Endometrium (tissue), 2 donors: ENCODE measurements around the gene CARS1.

Source experiments
- FAIRE-seq: peaks from 2 replicates; lab custom pipeline; 2012; peaks lifted over from hg19 to GRCh38; lab: Jason Lieb, UNC
- donor health status: control.
- donor health status: control.

The CARS1 gene

DNA sequence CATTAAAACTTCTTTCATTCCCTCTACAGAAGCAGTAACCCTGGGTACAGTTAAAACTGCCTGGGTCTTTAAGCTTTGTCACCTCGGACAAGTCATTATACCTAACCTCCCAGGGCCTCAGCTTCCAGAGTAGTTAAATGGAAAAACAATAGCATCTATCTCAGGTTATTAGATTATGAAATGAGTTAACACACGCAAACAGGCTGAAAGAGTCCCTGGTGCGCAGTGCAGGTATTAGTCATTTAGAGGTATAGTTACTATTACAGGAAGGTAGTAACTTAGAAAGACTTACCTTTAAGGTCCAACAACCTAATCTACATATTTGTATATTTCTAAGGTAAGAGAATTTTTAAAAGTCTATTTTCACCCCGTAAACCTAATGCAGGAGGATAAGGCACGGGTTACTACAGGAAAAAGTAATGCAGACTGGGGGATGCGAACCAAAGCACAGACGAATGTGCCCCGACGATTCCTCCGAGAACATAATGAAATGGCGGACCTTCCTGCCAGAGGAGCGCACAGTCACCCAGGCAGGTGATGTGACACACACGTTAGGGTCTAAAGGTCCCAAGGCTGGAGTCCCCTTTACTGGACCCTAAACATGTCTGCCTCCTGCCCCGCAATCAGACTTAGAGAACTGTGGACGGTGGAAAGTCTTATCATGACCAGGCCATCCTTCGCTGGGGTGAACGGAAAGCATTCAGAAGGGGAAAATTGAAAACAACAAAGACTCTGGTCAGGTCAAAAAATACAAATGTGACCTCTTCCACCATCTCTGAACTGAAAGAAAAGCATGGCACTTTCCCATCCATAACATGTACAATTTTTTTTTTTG lies 66.4 kb downstream of the CARS1 start:
- no peak for FAIRE-seq

DNA sequence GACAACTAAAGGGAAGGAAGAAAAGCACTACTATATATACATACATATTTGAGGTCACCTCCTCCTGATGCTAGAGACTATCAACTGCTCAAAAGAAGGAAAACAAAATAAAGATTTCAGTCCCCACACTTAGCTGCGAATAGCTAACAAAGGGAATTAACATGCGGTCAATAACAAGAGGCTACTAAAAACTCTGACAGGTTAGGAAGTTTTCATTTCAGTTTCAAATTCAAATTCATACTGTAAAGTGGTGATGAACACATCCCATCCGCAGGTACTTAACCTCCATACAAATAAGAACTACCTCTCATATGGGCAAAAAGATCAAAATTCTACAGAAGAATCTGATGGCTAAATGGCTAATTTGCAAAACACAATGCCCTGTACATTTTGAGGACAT lies 67.7 kb downstream of the CARS1 start:
- FAIRE-seq, result no peak

DNA sequence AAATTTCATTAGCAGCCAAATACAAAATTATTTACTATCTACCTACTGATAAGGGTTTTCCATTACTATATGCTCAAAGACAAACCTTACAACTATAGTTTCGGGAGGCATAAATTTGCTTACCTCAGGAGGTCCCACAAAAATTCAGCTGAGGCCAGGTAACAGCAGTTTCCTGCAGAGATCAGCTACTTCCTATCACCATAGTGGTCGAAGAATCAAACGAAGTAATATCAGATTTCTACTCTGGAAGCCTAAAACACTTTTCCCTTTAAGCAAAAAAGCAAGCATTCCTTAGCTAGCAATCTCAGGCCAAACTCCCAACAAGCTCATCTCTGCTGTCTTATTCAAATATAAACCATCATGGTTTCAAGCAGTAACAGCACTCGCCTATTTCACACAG lies 68.2 kb downstream of the CARS1 start:
- FAIRE-seq, result no peak

DNA sequence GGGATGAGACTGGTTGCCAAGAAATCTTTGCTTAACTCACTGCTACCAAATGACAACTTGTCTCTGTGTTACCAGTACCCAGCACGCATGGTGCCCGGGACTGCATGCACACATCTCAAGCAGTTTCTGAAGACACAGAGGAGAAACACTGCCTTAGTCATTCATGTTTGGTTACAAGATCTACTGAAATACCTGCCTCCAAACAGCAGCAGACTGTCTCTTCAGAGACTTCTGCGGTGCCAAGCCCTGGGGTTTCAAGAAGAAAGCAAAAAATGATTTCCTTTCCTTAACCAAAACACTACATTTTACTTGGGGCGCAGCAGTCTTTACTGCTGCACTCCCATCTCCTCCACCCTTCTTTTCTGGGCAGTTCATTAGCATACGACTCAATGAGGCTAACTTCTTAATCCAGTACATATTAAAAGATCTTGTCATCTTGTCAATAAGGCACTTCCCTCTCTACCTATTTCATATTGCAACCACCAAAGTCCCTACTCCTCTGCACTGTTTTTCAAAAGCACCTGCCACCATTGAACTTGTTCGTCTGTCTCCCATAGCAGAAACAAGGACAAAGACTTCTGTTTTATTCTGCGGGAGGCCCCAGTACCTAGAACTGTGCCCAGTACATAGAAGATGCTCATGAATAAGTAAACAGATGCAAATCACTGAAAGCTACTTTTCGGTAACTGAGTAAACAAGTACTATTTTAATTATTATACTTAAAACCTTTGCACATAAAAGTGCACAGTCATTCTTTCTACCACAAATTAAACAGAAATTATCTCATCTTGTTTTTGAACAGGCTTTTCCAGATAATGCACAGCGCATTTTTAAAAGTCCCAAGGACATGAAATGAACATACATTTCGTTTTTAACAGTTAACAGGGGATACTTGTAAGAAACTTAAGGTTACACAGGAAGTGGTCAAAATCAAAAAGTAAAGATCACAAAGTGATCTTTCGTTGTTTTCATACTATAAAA lies 69.1 kb downstream of the CARS1 start:
- no peak for FAIRE-seq

DNA sequence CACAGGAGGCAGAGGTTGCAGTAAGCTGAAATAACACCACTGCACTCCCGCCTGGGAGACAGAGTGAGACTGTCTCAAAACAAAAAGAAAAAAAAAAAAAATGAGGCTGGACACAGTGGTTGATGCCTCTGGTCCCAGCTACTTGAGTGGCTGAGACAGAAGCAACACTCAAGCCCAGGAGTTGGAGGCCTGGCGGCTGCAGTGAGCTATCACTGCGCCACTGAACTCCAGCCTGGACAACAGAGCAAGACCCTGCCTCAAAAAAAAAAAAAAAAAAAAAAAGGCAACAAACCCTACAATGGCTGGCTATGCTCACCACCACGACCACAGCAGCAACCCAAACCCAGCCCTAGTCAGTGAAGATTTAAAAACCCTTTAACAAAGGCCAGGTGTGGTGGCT lies 73.3 kb downstream of the CARS1 start:
- FAIRE-seq, result no peak

DNA sequence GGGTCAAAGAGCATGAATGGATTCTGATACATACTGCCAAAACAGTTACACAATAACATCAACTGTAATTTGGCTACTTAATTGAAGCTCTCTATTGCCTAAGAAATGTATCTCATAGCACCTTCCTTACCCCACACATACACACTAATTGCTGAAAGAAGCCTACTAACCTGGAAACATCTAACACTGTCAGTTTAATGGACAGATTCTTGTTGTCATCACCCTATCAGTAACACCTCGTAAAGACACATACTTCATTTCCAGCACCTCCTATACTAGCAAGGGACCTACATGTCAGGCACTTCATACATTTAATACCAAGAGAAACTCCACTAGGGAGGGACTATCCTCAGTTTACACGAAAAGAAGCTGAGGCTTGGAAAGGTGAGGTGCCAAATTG lies 75.0 kb downstream of the CARS1 start:
- FAIRE-seq, result no peak

DNA sequence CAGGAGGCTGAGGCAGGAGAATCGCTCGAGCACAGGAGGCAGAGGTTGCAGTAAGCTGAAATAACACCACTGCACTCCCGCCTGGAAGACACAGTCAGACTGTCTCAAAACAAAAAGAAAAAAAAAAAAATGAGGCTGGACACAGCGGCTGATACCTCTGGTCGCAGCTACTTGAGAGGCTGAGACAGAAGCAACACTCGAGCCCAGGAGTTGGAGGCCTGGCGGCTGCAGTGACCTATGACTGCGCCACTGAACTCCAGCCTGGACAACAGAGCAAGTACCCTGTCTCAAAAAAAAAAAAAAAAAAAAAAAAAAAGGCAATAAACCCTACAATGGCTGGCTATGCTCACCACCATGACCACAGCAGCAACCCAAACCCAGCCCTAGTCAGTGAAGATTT lies 76.1 kb downstream of the CARS1 start:
- no peak for FAIRE-seq

DNA sequence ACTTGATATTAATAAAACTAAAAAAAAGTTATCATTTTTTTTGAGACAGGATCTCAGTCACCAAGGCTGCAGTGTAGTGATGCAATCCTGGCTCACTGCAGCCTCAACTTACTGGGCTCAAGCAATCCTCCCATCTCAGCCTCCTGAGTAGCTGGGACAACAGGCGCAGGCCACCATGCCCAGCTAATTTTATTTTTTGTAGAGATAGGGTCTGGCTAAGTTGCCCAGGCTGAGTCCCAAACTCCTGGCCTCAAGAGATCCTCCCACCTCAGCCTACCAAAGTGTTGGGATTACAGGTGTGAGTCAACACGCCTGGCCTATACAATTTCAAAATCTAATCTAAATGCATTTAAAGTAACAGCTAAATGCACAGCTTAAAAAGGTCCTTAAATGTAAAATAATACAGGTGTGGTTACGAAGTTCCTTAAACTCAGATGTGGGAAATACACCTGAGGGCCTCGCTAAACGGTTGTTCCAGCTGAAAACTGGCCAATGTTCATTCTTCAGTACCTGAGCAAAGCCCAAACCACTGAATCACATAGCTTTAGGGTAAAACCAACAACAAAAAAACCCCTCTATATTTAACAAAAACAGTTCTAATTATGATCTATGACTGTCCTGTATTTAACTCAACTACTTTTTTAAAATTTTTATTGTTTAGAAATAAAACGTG lies 76.9 kb downstream of the CARS1 start:
- no peak for FAIRE-seq

DNA sequence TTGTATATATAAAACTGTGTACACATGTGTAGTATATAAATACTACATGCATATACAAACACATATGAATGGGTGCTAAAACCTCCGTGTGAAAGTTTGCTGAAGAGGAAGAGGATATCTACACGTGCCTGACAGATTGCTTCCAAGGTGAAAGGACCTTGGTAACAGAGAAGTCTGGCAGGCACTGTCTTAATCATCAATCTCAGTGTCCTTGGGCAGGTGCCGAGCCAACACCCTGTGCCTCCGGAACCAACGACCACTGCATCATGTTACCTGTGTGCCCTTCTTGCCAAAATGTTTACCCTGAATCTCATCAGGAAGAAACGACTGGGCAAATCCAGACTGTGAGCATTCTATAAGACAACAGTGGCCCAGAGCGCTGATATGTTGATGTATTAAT lies 80.1 kb downstream of the CARS1 start:
- FAIRE-seq, result no peak

DNA sequence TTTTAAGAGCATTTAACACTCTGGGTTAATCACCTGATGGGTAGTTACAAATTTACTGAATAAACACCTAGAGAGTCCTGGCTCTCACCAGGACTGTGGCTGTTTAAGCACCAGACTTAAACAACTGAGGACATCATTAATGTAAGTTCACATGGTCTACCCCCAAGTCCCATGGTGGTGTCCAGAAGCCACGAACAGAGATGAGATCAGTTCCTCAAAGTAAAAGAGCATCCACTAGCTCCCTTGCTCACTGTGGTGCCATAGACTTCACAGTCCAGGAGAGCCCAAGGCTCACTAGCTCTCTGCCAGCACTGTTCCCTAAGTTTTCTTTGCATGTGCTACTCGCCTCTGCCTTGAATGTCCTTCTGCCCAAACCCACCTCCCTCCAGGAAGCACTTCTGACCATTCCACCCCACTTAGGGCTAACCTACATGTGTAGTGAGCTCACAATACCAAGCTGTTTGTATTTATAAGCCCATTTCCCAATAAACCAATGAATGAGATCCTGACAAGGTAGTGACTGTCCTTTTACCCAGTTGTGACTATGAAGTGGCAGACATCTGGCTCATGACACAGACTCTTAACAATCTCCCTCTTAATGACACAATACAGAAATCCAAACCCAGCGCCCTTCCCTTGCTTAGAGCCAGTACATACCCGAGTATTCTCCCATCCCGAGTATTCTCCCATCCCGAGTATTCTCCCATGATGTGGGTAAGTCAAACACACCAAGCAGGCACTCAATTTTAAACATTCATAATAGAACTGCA lies 80.7 kb downstream of the CARS1 start:
- FAIRE-seq, result no peak

DNA sequence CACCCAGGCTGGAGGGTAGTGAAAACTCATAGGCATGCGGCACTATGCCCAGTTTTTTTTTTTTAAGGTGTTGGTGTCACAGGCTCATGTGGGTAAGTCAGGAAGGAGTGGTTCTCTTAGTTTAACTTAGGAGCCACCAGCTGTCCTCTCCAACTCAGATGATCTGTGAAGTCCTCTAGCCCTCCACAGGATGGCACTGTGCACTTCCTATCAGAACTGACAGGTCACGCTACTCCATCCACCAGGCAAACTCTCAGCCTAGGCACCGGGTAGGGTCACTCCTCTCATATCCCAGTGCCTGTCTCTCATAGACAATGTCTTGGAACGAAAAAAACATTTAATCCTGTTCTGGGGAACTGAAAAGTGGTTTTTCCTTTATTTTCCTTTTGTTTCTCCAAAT lies 81.6 kb downstream of the CARS1 start:
- FAIRE-seq, result no peak

DNA sequence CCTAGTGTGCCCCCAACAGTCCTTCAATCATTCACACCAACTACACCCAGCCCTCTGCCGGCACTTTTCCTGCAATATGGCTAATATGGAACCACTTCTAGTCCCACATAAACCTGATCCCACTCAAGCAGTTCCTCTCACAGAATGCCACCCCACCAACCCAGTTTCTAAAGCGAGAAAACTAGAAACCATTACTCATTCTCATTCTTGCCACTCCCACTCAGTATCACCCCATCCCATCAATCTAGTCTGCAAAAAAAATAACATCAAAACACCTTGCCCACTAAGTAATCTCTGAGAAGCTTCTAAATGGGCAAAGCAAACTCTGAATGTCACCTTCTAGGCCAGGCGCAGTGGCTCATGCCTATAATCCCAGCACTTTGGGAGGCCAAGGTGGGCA lies 83.0 kb downstream of the CARS1 start:
- FAIRE-seq, result no peak

DNA sequence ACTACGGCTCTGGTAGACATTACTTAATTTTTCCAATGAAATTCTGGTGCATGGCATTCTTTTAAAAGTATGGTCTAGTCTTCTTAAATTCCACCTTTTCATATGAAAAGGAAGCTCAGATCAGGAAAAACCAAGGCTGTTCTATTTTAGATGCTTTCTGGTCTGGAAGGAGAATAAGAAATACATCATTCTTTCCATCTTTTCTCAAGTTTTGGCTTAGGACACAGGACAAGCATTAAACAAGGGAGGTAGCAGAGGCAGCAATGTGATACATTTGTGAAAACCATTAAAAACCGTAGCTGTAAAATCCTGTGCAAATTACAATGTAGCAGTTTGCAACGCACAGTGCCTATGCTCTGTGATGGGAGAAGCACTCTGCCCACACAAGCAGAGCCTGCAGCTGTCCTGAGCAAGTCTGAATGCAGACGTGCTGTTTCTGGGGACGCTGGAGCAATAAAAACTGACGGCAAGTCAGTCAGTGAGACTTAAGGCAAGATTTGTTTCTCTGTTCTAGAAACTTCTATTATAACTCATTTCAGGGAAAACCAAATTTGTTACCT lies 88.8 kb downstream of the CARS1 start:
- no peak for FAIRE-seq

DNA sequence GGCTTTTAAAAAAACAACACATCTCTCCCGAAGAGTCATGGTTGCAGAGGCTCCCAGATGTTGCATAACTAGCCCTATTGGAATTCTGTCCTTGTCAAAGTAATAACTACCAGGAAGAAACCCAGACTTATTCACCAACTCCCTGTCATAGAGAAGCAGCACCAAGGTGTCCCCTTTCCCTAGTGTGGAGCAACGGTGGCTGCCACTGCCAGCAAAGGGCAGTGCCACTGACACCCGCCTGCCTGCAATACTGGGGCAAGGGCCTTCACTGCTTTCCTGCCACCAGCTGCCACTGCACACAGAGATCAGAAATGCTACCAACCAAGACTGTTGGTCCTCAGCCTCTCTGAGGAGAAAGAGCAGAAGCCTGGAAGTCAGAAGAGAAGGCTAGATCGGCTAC lies 92.4 kb downstream of the CARS1 start:
- FAIRE-seq, result no peak

DNA sequence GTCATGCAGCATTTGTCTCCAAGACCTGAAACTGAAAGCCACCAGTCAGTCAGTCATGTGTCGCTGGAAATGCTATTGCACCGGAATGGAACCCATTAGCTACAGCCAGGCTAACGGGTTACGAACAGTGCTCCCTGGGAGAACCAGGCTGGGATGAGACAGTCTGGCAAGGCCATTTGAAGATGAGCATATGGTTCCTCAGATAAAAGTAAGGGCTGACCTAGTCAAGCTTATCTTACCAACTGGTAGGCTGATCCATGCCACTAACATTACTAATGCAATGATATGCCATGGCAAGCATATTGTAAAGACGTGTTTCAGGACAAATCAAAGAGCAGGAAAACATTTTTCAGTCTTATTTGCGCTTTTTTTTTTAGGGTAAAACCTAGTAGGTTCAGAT lies 93.5 kb downstream of the CARS1 start:
- FAIRE-seq, result no peak

DNA sequence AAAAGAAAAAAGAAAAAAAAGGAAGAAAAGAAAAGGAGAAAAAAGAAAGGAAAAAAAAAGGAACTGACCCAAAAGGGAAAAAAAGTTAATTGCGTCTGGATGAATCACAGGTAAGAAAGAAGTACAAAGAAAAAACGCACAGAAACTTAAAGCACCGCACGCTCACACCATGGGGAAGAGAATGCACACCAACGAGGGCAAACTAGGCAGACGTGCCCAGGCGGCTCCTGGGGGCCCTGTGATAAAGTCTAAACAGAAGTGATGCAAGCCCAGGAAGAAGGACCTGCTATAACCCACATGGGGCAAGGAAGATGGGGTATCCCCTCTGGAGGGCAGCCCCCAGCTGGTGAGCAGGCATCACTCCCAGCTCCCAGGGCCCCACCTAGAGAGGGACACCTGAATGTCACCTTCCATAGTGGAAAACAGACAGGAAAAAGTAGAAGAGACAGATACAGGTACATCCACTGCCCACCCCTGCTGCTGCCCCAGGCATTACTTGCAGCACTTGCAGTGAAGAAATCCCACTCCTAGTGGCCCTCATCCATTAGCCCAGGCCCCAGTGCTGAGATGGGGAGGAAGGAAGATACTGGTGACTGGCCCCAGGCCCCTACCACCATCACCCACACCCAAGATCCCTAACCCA lies 94.0 kb downstream of the CARS1 start:
- FAIRE-seq, result no peak

DNA sequence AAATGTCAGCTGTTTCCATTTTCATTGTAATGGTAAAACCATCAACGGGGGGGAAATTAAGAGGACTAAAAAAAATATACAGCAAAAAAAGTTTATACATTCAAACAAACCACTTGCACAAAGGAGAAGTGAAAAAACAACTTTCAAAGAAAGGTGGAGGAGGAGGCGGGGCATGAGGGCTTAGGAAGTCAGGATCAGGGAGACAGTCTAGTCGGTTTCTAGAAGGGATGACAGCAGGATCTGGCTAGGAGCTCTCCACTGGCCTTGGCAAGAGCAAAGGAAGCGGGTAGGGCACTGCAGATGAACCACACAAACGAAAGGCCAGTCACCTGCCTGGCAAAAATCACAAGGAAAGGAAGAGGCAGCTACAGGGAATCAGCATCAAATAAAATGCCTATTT lies 96.1 kb downstream of the CARS1 start:
- FAIRE-seq, result no peak

DNA sequence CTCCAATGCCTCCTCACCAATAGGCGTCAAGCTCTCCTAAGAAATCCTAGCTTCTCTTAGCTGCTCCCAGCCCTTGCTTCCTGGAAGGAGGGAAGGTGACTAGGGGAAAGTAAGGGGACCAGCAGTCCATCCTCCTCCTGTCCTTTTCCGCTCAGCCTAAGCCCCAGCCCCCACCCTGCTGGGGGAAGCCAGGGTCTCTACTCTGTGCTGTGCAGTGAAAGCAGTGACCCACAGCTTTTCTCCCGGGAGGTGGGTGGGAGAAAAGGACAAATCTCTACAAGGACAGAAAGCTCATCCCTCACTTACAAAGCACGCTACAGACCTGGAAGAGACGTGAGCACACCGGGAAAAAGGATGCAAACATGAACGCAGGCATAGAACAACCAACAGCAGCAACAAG lies 97.1 kb downstream of the CARS1 start:
- FAIRE-seq, result no peak

DNA sequence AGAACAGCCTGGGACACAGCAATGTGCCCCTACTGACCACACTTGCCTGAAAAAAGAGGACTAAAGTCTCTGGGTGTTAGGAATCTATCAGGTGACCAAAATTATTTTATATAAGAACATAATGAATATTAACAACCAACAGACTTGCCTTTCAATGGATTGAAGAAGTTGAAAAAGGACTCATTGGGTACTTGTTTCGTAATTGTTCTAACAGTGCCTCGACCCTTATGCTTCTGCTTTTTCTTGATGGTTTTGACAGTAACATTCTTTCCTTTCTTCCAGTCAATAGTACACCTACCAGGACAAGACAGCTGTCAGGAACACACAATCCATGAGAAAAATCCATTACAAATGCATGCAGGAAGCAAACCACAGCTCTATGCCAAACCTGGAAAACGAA lies 99.0 kb downstream of the CARS1 start:
- no peak for FAIRE-seq

DNA sequence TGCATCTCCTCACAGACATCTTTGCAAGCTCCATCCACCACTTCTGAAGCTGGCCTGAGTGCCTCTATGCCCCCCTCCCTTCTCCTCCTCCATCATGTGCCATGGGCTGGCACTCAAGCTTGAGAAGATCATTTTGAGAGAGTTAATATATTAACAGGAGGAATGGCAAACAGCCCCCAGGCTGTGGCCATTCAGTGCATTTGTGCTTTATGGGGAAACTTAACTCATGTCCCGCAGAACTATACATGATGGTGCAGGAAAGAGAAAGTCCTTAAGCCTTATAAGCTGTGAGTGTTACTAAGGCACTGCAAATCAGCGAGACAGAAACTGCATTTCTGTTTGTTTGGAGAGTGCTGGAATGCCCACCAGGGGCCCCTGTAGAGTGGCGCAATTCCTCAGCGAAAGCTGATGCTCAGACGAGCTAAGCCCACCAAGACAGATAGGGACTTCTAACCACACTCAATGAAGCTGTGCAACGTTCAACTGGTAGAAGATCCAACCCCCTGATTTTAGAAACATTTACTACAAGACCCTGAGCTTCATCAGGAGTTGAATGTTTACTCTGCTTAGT lies 101.2 kb downstream of the CARS1 start:
- no peak for FAIRE-seq

DNA sequence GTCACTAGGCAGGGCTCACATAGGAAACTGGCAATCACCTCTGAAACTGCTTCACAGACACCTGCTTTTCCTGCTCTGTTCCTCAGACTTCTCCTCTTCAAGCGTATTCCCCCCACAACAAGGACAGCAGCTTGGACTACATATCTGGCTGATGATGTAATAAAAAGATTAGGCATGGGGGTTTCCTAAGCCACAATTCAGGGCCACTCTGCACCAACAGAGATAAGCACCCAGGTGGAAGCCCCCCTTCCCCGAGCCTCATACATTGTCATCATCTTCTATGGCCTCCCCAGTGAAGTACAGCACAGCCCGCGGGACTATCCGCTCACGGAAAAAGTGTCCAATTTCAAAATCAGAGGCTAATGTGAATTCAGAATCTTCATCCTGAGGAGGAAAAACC lies 103.0 kb downstream of the CARS1 start:
- no peak for FAIRE-seq
